Activated naive CD4-positive, alpha-beta T cell (primary cell): ENCODE measurements around the gene STK17B.
"Not testable (repeated sequence)": the region's sequence is repeated elsewhere in the genome, so short reads cannot be mapped to it uniquely, and the experiment has no call there.

Source experiments
- DNase-seq, 4 experiments: peaks; one replicate each; lab custom pipeline; 2025; lab: John Stamatoyannopoulos, UW

The STK17B gene

GRCh38 chr2:196171248-196171871 is at the start of gene STK17B:
Gene STK17B, minus strand, starts transcription at chr2:196171578. Its CDS starts 8,195 bp downstream, at chr2:196163383.
- DNase-seq: peak; percentile 90 to 98 (median 92)

- DNase-seq: no peak
Observed at GRCh38 chr2:196220671-196221070, 49.3 kb upstream of the STK17B start.

GRCh38 chr2:196219671-196220070 is 48.3 kb upstream of the STK17B start:
- DNase-seq: no peak

- no peak for DNase-seq
Observed at GRCh38 chr2:196218106-196218505, 46.7 kb upstream of the STK17B start.

GRCh38 chr2:196217116-196217515 is 45.7 kb upstream of the STK17B start:
- no peak for DNase-seq

GRCh38 chr2:196215376-196215775 is 44.0 kb upstream of the STK17B start:
- DNase-seq: no peak

- DNase-seq: no peak
Observed at GRCh38 chr2:196214156-196214555, 42.8 kb upstream of the STK17B start.

GRCh38 chr2:196213252-196213980 is 42.0 kb upstream of the STK17B start:
- no peak for DNase-seq

GRCh38 chr2:196208915-196209314 is 37.5 kb upstream of the STK17B start:
- no peak for DNase-seq

GRCh38 chr2:196206804-196207203 is 35.4 kb upstream of the STK17B start:
- no peak for DNase-seq

- DNase-seq: no peak
Observed at GRCh38 chr2:196205881-196206435, 34.6 kb upstream of the STK17B start.

- DNase-seq: no peak
Observed at GRCh38 chr2:196205011-196205766, 33.8 kb upstream of the STK17B start.

- no peak for DNase-seq
Observed at GRCh38 chr2:196201229-196202009, 30.0 kb upstream of the STK17B start.

GRCh38 chr2:196200557-196200956 is 29.2 kb upstream of the STK17B start:
- DNase-seq: no peak

- DNase-seq: no peak
Observed at GRCh38 chr2:196195758-196196157, 24.4 kb upstream of the STK17B start.

- no peak for DNase-seq
Observed at GRCh38 chr2:196195302-196195701, 23.9 kb upstream of the STK17B start.

- no peak for DNase-seq
Observed at GRCh38 chr2:196191541-196191940, 20.2 kb upstream of the STK17B start.

- DNase-seq: no peak
Observed at GRCh38 chr2:196187898-196188458, 16.6 kb upstream of the STK17B start.

- not testable (repeated sequence) for DNase-seq
Observed at GRCh38 chr2:196187175-196187700, 15.9 kb upstream of the STK17B start.

- no peak for DNase-seq
Observed at GRCh38 chr2:196186266-196186980, 15.0 kb upstream of the STK17B start.

- no peak for DNase-seq
Observed at GRCh38 chr2:196184921-196185320, 13.5 kb upstream of the STK17B start.
